HG03432 (cell line): Measurements from ENCODE around the gene ATP6V0E1.
"Not testable (repeated sequence)": the region's sequence is repeated elsewhere in the genome, so short reads cannot be mapped to it uniquely, and the experiment has no call there.

Experiments
- ATAC-seq: cut with Tn5 transposase; IDR thresholded peaks from one replicate; pipeline ENCODE4 v1.9.1; 2021; ENCODE audit warnings: mild to moderate bottlenecking, moderate library complexity; ENCODE audit not compliant: unreplicated experiment

Gene ATP6V0E1

DNA sequence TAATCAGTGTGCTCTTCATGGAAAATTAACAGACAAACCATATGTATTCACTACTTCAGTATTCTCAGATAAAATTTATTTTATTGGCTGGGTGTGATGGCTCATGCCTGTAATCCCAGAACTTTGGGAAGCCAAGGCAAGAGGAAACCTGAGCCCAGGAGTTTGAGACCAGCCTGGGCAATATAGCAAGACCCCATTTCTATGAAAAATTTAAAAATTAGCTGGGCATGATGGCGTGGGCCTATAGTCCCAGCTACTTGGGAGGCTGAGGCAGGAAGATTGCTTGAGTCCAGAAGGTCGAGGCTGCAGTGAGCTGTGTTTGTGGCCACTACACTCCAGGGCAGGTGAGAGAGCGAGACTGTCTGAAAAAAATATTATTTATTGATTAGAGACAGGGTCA is 49.2 kb downstream of the ATP6V0E1 start:
- ATAC-seq = no peak

DNA sequence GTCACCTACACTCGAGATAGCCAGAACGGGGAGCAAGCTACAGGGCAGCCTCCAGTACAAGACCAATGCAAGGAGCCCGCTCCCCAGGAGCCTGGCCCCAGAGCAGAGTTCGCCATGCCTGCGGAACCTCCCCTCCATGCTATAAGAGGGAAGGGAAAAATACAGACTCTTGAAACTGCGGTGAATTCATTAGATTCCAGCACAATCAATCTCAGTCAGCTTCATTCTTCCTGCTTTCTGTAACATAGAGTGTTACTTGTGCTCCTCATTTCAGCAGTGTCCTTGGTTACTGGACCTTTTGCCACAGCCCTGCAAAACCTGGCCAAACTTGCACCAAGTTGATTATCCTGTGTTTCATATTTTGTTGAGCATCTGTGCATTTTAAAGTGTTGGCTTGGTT is 50.4 kb downstream of the ATP6V0E1 start:
- no peak for ATAC-seq

DNA sequence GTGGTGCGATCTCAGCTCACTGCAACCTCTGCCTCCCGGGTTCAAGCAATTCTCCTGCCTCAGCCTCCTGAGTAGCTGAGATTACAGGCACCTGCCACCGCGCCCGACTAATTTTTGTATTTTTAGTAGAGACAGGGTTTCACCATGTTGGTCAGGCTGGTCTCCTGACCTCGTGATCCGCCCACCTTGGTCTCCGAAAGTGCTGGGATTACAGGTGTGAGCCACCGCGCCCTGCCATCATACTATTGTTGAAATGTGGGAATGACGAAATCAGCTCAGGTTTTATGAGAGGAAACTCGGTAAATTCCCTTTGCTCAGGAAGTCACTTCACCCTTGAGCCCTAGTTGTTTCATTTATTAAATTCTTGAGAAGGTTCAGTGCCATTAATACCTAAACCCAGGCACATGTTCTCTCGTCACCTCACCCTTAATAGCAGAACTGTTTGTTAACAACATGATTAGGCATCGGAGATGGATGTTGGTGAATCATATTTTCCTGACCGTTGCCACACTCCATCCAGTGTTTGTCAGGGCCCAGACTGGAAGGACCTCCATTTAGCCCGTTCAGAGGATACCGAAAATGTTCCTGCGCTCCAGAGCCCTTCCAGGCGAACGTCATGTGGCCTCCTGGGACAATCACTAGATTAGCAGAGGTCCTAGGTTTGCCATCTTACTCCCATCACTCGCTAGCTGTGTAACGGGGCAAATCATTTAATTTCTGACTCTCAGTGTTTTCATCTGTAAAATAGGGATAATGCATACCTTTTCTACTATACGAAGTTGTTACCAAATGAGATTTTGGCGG is 52.5 kb downstream of the ATP6V0E1 start:
- ATAC-seq = peak; percentile 63

DNA sequence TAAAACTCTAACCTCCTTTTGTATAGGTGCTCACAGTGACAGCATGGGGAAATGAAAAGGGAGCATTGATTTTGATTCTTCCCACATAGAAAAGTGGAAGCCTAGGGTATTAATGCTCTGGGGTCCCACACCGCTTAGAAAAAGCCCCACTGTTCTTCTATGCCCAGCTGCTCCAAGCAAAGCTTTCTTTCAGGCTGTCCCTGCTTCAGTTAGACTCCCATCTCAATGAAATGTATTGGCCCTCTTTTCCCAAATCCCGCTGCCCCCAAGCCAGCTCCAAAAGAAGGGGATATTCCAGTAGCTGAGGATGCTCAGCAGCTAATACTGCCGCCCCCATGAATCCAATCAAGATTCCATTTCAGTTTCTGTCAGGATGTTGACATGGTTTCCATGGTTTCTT is 55.6 kb downstream of the ATP6V0E1 start:
- no peak for ATAC-seq

DNA sequence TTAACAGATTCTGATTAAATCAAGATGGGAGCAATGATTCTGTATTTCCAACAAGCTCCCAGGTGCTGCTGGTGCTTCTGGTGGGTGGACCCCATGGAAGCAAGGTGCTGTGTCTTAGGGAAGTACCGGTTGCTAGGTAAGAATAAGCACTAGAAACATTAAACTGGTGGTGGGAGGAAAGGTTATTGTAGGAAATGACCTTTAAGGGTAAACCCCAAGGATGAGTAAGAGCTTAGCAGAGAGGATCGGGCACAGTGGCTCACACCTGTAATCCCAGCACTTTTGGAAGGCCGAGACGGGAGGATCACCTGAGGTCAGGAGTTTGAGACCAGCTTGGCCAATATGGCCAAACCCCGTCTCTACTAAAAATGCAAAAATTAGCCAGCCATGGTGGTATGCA is 56.4 kb downstream of the ATP6V0E1 start:
- no peak for ATAC-seq

DNA sequence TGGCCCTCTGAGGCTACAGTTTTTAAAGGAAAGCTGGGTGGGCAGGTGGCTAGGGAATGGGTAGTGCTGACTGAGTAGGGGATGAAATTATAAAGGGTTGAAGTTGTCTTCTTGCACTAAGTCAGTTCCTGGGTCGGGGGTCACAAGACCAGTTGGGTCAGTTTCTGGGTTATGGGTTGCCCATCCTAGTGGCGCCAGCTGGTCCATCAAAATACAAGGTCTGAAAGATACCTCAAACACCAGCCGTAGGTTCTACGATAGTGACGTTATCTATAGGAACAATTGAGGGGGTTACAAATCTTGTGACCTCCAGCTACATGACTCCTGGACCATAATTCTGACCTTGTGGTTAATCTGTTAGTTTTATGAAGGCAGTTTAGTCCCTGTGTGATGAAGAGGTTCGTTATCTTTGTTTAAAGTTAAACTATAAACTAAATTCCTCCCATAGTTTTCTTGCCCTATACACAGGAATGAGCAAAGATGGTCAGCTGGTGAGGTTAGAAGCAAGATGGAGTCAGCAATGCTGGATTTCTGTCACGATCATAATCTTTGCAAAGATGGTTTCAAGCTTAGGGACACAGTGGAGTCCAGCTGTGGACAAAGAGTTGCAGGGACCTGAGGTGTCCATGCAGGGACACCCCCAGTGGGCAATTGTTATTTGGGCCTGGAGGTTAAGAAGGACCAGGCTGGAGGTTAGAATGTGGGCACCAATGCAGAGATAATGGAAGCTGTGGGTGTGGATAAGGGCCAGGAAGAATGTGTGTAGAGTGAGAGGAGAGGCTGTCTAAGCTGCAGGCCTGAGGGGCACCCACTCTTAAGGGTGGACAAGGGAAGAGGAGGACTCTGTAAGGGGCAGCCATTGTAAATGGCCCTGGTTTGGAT is 58.6 kb downstream of the ATP6V0E1 start:
- no peak for ATAC-seq

DNA sequence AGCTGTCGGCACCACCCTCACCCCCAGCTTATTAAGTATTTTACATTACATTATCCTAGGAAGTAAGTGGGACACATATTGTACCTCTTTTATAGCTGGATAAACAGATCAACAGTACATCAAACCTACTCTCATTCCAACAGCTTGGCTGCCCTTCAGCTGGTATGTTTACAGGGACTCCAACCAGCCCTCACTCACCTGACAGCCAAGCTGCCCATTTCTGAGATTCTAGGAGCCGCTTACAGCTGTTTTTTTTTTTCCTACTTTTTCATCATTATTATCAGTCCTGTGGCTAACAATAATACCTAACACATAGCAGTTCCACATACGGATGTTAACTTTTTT is 59.2 kb downstream of the ATP6V0E1 start:
- no peak for ATAC-seq

DNA sequence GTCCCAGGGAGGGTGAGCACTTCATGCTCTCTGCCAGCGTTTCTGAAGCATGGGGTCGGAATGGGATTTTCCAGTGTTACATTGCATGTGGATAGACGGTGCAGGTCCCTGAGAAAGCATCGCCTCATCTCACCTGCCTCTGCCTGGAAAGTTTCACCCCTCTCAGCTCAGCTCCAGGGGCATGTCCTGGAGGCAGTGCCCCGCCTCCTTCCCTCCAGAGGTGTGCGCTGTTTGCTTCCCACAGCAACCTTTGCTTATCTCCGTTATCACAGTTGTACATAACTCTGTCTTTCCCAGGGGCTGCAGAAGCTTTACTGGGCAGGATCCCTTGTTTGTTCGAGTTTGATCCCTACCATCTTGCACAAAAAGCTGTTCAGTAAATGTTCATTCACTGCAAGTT is 61.9 kb downstream of the ATP6V0E1 start:
- ATAC-seq = no peak

DNA sequence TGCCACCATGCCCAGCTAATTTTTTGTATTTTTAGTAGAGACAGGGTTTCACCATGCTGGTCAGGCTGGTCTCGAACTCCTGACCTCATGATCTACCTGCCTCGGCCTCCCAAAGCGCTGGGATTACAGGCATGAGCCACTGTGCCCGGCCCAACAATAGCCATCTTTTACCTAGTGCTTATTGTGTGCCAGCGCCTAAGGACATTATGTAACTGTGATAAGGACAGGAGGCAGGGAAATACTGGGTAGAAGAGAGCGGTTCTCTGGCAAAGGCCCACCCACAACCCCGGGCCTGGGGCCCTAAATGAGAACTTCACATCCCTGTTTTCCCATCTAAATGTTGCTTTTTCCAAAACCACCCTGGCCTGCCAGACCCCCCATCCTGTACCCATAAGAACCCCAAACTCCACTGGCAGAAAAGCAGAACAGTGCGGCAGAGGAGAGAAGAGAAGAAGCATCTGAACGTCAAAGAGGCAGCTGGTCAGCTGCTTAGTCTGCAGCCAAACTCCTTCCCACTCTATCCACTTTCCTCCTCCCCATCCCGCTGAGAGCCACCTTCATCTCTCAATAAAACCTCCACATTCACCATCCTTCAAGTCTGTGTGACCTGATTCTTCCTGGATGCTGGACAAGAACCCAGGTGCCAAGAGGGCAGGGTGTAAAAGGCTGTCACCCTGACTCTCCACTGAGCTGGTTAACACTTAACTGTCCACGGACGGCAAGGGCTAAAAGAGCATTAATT is 63.7 kb downstream of the ATP6V0E1 start:
- ATAC-seq = not testable (repeated sequence)

DNA sequence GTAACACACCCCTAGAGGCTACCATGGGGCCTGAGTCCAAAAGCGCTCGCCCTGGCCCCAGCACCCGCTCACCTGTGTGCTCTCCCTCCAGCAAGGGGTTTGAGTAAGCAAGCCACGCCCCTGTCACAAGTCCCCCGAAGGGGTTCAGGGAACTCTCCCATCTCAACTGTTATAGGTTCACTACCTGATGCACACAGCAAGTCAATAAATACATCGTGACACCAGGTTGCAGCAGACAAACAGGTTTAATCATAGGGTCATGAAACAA is 64.2 kb downstream of the ATP6V0E1 start:
- no peak for ATAC-seq

DNA sequence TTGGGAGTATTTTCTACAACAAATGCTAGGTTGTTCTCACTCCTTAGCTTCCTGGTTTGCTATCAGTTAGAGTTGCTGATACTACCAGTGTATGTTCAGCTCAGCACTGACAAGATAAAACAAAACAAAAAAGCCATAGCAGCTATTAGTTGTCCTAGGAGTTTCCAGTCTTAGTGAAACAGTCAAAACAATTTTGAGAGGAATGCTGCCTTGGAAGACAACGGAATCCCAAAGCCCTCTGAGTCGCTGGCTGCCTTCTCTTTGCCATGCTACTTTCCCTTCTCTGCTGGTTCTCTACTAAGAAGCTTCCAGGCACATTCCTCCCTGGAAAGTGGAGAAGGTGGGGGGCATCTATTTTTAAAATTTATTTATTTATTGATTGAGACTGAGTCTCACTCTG is 67.2 kb downstream of the ATP6V0E1 start:
- ATAC-seq = no peak

DNA sequence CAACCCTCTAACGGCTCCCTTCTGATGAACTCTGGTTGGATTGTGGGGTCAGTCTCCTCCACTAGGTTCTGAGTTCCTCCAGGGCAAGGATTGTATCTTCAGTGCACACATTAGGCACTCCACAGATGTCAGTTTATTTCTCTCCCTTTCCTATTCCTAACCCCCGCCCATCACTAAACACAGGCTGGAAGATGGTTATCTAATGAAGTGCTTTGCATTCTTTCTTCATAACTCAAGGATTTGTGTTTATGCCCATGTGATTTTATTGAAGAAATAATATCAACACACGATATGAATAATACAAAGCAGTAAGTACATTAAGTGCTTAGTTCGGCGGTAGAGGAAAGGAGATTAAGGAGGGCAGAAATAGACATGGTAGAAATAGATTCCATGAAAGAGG is 68.2 kb downstream of the ATP6V0E1 start:
- no peak for ATAC-seq

DNA sequence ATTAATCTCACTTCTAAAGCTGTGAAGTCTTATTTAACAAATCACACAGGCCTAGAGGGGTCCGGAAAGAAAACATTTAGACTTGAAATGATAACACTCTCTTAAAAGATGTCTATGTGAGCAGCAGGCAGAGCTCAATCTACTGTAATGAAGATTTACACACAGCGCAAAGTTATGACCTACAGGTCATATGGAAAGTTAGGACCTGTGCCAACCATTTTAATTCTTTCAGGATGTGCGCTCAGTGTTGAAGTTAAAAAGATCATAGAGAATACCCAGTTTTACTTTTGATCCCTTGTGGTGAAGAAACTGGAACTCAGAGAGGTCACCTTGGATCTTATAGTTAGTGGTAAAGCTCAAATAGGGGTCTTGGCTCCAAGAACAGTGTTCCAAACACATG is 69.5 kb downstream of the ATP6V0E1 start:
- ATAC-seq = no peak

DNA sequence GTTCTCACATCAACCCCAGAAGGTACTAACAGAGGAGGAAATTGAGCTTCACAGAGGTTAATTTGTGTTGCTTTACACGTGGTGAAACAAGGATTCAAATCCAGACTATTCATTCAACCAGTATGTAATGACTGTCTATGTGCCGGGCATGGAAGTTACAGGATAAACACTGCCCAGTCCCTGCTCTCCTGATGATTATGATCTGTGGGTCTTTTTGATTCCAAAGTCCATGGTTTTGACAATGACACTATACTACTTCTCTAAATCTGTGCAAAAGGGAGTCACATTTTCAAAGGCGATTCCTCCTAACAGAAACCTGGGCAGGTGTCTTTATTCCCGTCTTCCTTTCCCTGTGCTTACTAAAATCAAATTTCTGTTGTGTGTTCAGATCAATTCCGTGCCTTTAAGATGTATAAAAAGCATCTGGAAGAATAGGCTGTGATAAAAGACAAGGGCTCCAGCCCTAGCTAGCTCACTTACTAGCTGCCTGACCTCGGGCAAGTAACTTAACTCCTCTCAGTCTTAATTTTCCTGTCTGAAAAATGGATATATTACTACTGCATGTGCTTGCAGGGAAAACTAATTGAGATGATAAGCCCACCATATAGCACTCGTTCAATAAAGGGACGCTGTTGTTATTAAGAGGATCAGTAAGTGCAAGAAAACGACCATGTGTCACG is 71.6 kb downstream of the ATP6V0E1 start:
- ATAC-seq = no peak

DNA sequence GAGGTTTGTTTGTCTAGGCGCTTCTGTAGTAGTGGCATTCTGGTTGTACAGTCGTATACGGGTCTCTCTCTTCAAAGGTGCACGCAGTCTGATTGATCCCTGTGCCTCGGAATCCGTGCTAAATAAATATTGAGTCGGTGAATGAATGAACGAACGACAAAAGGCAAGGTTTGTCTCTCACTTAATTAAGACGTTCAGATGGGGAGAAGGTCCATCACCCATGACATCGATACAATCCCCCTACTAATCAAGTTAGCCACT is 72.1 kb downstream of the ATP6V0E1 start:
- peak; percentile 0 for ATAC-seq

DNA sequence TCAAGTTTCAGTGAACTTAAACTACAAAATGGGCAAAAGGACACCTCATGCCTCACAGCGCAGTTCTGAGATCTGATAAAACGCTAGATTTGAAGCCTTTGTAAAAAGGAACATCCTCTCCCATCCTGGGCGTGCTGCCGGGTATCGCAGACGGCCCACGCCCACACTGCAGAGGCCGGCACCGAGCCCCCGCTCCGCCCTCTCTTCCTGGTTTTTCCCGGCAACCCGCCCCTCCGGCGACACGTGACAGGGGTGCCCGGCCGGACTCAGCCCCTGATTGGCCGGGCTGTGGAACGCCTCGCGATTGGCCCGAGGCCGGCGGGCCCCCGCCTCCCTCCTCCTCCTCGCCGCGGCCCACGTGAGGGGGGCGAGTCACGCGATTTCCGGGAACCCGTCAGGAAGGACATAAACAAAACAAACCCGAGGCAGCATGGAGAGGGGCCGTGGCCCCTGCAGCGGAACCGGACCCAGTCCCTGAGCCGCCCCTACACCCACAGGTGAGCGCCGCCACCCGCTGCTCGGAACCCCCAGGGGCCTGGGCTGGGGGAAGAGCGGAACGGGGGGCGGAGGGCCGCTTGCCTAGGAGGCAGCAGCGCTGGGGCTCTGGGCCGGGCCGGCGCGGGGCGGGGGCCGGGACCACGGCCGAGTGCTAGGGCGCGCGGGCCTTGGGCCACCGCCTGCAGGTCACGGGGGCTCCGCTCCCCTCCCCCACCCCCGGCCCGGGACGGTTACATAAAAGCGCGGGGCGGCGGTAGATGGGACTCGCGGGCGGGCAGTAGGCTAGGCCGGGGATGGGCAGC is 72.6 kb downstream of the ATP6V0E1 start, which contains the start of gene CREBRF:
Gene CREBRF, plus strand, starts transcription at position 370 of the 800 bp plus-strand sequence. CDS start 24,424 bp downstream, outside the sequence.
- ATAC-seq = peak; percentile 75

DNA sequence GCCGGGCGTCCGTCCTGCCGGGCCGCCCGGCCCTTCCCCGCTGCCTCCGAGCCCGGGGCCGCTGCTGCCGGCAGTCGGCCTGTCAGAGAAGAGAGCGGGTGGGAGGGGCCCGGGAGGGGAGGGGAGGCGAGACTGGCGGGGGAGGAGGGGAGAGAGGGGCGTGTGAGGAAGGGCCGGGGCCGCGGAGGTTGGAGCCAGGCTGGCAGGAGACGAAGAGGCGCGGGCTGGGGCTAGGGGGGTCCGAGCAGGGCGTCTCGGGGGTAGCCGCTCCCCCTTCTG is 73.2 kb downstream of the ATP6V0E1 start:
- ATAC-seq = peak; percentile 37

DNA sequence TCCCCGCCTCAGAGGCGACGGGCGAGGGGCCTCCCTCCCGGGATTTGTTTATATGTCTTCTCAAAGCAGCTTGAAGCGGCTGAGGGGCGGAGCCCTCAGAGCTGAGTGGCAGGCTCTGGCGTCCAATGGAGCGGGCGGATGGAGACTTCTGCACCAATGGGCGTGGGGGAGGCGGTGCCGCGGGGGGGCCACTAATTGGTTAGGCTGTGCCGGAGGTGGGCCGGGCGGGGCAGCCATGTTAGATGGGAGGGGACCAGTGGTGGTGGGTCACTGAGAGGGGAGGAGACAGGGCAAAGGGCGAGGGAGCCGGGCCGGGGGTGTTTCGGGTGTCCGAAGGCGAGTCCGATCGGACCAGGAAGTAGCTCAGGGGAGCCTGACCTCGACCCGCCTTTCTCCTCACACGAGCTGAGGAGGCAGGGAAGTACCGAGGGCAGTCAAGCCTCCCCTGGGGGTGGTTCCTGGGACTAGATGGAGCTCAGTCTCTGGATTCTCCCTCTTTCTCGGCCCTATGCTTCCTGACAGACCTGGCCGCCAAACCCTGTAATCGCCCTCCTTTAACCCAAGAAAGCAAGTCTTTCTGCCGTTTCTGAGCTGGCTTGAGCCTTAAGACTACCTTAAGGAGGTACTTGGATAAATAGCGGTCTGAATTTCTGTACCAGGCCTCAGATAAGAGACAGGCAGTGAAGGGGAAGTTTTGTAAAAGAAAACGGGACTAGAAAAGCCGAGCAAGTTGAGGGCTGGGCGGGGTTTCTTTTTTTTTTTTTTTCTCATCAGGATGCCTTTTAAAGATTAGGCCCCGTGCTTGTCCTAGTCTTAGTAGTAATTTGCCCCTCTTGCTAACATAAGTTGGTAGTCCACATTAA is 73.7 kb downstream of the ATP6V0E1 start:
- peak; percentile 83 for ATAC-seq

DNA sequence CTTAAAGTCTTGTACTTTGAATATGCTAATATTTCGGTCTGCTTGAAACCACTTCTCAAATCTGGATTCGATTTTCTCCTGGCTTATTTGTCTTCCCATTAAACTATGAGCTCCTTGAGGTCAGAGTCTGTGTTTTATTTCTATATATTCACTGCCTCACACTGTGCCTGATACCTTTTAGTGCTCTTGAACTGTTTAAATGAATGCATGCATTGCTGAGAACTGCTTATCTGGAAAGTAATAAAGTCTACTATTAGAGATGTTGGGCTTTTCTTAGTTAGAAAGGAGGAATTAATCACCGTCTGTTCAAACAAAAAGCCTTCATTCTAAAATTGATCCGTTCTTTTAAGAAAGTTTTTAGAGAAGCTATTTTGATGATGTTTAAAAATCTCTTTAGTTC is 78.6 kb downstream of the ATP6V0E1 start:
- ATAC-seq = no peak

DNA sequence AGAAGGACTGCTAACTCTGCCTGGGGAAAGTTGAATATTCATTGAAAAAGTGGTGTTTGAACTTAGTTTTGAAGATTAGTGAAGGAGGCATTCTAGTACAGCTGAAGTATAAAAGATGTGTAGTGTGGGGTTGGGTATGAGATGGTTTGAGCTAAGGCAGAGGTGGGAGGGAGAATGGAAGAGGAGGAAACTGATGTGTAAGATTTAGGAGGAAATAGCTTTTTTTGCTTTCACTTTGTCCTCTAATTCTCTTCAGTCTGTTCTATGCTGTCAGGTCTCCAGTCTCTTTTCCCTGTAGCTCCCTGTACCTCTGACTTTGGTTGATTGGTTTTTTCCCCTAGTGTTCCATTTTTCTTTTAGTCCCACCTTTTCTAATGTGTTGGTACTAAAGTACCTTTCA is 81.6 kb downstream of the ATP6V0E1 start:
- ATAC-seq = no peak
